Measurements from ENCODE around the gene IFIT1.
"Not testable (repeated sequence)": the region's sequence is repeated elsewhere in the genome, so short reads cannot be mapped to it uniquely, and the experiment has no call there.

The IFIT1 gene

GRCh38 chr10:89391907-89392756 is at the start of gene IFIT1:
Gene IFIT1 (plus strand): TSS chr10:89392623. CDS start chr10:89392713, 90 bp downstream.
- DNase-seq (ENCODE audit: low read depth): peak; percentile 33

- no peak for DNase-seq (ENCODE audit: low read depth)
These were observed 49.2 kb upstream of the IFIT1 start for GRCh38 chr10:89343089-89343767.

GRCh38 chr10:89344156-89344555 is 48.3 kb upstream of the IFIT1 start:
- no peak for DNase-seq (ENCODE audit: low read depth)

- no peak for DNase-seq (ENCODE audit: low read depth)
These were observed 46.9 kb upstream of the IFIT1 start for GRCh38 chr10:89345367-89346000.

- no peak for DNase-seq (ENCODE audit: low read depth)
These were observed 45.8 kb upstream of the IFIT1 start for GRCh38 chr10:89346405-89347254.

- no peak for DNase-seq (ENCODE audit: low read depth)
These were observed 44.5 kb upstream of the IFIT1 start for GRCh38 chr10:89347701-89348457.

- DNase-seq (ENCODE audit: low read depth): no peak
These were observed 43.9 kb upstream of the IFIT1 start for GRCh38 chr10:89348481-89348880.

- no peak for DNase-seq (ENCODE audit: low read depth)
These were observed 43.4 kb upstream of the IFIT1 start for GRCh38 chr10:89348975-89349374.

GRCh38 chr10:89350631-89351315 is 41.6 kb upstream of the IFIT1 start:
- DNase-seq (ENCODE audit: low read depth): not testable (repeated sequence)

- no peak for DNase-seq (ENCODE audit: low read depth)
These were observed 41.0 kb upstream of the IFIT1 start for GRCh38 chr10:89351412-89351779.

GRCh38 chr10:89351780-89352597 is 40.4 kb upstream of the IFIT1 start:
- no peak for DNase-seq (ENCODE audit: low read depth)

GRCh38 chr10:89352802-89353201 is 39.6 kb upstream of the IFIT1 start:
- DNase-seq (ENCODE audit: low read depth): no peak

GRCh38 chr10:89355394-89355931 is 37.0 kb upstream of the IFIT1 start:
- no peak for DNase-seq (ENCODE audit: low read depth)

GRCh38 chr10:89357096-89357495 is 35.3 kb upstream of the IFIT1 start:
- no peak for DNase-seq (ENCODE audit: low read depth)

GRCh38 chr10:89357975-89358374 is 34.4 kb upstream of the IFIT1 start:
- DNase-seq (ENCODE audit: low read depth): no peak

GRCh38 chr10:89360157-89360556 is 32.3 kb upstream of the IFIT1 start:
- no peak for DNase-seq (ENCODE audit: low read depth)

GRCh38 chr10:89362929-89363328 is 29.5 kb upstream of the IFIT1 start:
- no peak for DNase-seq (ENCODE audit: low read depth)

- DNase-seq (ENCODE audit: low read depth): no peak
These were observed 28.5 kb upstream of the IFIT1 start for GRCh38 chr10:89363729-89364442.

GRCh38 chr10:89364531-89364930 is 27.9 kb upstream of the IFIT1 start:
- no peak for DNase-seq (ENCODE audit: low read depth)

Data from CMK (cell line).